ENCODE data around the gene KDSR. TPM values are rescaled to one million over a fixed set of nuclear protein-coding genes. Genes with fewer than 3 reads are reported as not detected.
"Not testable (repeated sequence)": the region's sequence is repeated elsewhere in the genome, so short reads cannot be mapped to it uniquely, and the experiment has no call there.

Gene KDSR
- total RNA-seq, 1 donor from 2014 or later: 12.2 TPM

GRCh38 chr18:63365876-63366212 is 1.2 kb downstream of the KDSR start:
- no peak for DNase-seq

GRCh38 chr18:63363951-63364350 is 3.1 kb downstream of the KDSR start:
- DNase-seq: no peak

- DNase-seq: not testable (repeated sequence)
Observed at GRCh38 chr18:63363420-63363819, 3.6 kb downstream of the KDSR start.

GRCh38 chr18:63356272-63356896 is 10.6 kb downstream of the KDSR start:
- no peak for DNase-seq

- DNase-seq: no peak
Observed at GRCh38 chr18:63350230-63350629, 16.8 kb downstream of the KDSR start.

GRCh38 chr18:63348508-63349136 is 18.4 kb downstream of the KDSR start:
- DNase-seq: no peak

- no peak for DNase-seq
Observed at GRCh38 chr18:63346480-63347183, 20.4 kb downstream of the KDSR start.

GRCh38 chr18:63346031-63346430 is 21.0 kb downstream of the KDSR start:
- no peak for DNase-seq

GRCh38 chr18:63344918-63345317 is 22.1 kb downstream of the KDSR start:
- DNase-seq: no peak

GRCh38 chr18:63344263-63344662 is 22.7 kb downstream of the KDSR start:
- DNase-seq: no peak

GRCh38 chr18:63342206-63342605 is 24.8 kb downstream of the KDSR start:
- no peak for DNase-seq

GRCh38 chr18:63339920-63340484 is 27.0 kb downstream of the KDSR start:
- no peak for DNase-seq

GRCh38 chr18:63336366-63337099 is 30.5 kb downstream of the KDSR start:
- DNase-seq: no peak

GRCh38 chr18:63331105-63331504 is 35.9 kb downstream of the KDSR start:
- no peak for DNase-seq

GRCh38 chr18:63329431-63330145 is 37.4 kb downstream of the KDSR start:
- DNase-seq: no peak

GRCh38 chr18:63326011-63326410 is 41.0 kb downstream of the KDSR start:
- no peak for DNase-seq

GRCh38 chr18:63325086-63325686 is 41.8 kb downstream of the KDSR start:
- no peak for DNase-seq

GRCh38 chr18:63322908-63323634 is 43.9 kb downstream of the KDSR start:
- DNase-seq: peak; percentile 31

GRCh38 chr18:63322206-63322605 is 44.8 kb downstream of the KDSR start:
- DNase-seq: no peak

GRCh38 chr18:63321291-63321690 is 45.7 kb downstream of the KDSR start:
- DNase-seq: no peak

- no peak for DNase-seq
Observed at GRCh38 chr18:63320975-63321265, 46.1 kb downstream of the KDSR start.
